Measurements from ENCODE around the gene TRAPPC2.

GRCh38 chrX:13691841-13692371 is 42.5 kb downstream of the TRAPPC2 start:
- TF ChIP-seq CTCF (IDR thresholded peaks at IDR 0.05) (no peak), SMAD3 (CRISPR knock-in tag; IDR thresholded peaks at IDR 0.05; ENCODE audit: borderline replicate concordance) (no peak), ATF2 (CRISPR knock-in tag; IDR thresholded peaks at IDR 0.05; ENCODE audit: borderline replicate concordance, low read depth) (no peak), HMGXB4 (CRISPR knock-in tag; IDR thresholded peaks at IDR 0.05) (no peak), FOXK1 (CRISPR knock-in tag; IDR thresholded peaks at IDR 0.05) (no peak), CREB1 (CRISPR knock-in tag; IDR thresholded peaks at IDR 0.05) (no peak), USF1 (CRISPR knock-in tag; IDR thresholded peaks at IDR 0.05) (no peak), USF2 (CRISPR knock-in tag; IDR thresholded peaks at IDR 0.05) (no peak), CREM (CRISPR knock-in tag; IDR thresholded peaks at IDR 0.05) (no peak), TEAD4 (CRISPR knock-in tag; IDR thresholded peaks at IDR 0.05) (no peak), ARID4B (CRISPR knock-in tag; IDR thresholded peaks at IDR 0.05; ENCODE audit: borderline replicate concordance) (no peak)

Measured in WTC11 (cell line).